Measurements from ENCODE around the gene TNXB.

DNA sequence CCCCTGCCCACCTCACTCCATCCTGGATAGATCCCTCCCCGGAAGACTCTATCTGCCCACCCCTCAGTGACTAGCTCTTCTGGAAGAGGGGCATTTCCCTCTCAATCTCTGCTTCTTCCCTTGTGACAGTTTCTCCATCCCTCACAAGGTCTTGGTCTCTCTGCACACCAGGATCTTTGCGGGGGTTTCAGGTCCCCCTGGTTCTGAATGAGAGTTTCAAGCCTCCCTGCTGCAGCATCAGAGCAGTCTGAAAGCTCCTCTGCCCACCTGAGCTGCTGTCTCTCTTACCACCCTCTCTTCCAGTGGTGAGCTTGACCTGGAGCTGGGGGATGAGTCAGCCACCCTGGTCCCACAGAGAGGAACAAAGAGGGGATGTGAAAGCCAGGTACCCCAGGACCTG, 24.4 kb downstream of the TNXB start:
- TF ChIP-seq, protein P1, sequence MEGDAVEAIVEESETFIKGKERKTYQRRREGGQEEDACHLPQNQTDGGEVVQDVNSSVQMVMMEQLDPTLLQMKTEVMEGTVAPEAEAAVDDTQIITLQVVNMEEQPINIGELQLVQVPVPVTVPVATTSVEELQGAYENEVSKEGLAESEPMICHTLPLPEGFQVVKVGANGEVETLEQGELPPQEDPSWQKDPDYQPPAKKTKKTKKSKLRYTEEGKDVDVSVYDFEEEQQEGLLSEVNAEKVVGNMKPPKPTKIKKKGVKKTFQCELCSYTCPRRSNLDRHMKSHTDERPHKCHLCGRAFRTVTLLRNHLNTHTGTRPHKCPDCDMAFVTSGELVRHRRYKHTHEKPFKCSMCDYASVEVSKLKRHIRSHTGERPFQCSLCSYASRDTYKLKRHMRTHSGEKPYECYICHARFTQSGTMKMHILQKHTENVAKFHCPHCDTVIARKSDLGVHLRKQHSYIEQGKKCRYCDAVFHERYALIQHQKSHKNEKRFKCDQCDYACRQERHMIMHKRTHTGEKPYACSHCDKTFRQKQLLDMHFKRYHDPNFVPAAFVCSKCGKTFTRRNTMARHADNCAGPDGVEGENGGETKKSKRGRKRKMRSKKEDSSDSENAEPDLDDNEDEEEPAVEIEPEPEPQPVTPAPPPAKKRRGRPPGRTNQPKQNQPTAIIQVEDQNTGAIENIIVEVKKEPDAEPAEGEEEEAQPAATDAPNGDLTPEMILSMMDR (IDR thresholded peaks at IDR 0.05), result no peak
- no peak for TF ChIP-seq POLR2A (IDR thresholded peaks at IDR 0.05)
